IMR-90 (cell line): Measurements from ENCODE around the gene NFAT5.

Experiments used
- BHLHE40 ChIP-seq: fragments of 150-350 bp; IDR thresholded peaks from 2 replicates; pipeline ENCODE4 v1.6.1; 2016; ENCODE audit warnings: mild to moderate bottlenecking, low read depth, low read length
- CEBPB ChIP-seq: IDR thresholded peaks from 2 replicates; pipeline ENCODE4 v1.6.1; 2012; ENCODE audit warnings: low read depth, low read length, improper control_type of control experiment
- FOS ChIP-seq: fragments of 150-350 bp; IDR thresholded peaks from 2 replicates; pipeline ENCODE4 v1.6.1; 2016; ENCODE audit warnings: low read depth, low read length
- MAFK ChIP-seq: IDR thresholded peaks from 2 replicates; pipeline ENCODE4 v1.6.1; 2012; ENCODE audit warnings: low read depth, low read length, improper control_type of control experiment
- MXI1 ChIP-seq: IDR thresholded peaks from 2 replicates; pipeline ENCODE4 v1.6.1; 2012; ENCODE audit warnings: low read depth, mild to moderate bottlenecking, low read length, moderate library complexity, borderline replicate concordance
- POLR2A ChIP-seq: IDR thresholded peaks from 2 replicates; pipeline ENCODE4 v1.6.1; 2012; ENCODE audit warnings: mild to moderate bottlenecking, low read depth, low read length
- RAD21 ChIP-seq: IDR thresholded peaks from 2 replicates; pipeline ENCODE4 v1.6.1; 2012; ENCODE audit warnings: low read length, improper control_type of control experiment
- RCOR1 ChIP-seq: IDR thresholded peaks from 2 replicates; pipeline ENCODE4 v1.6.1; 2012; ENCODE audit warnings: mild to moderate bottlenecking, low read length, improper control_type of control experiment; ENCODE audit not compliant: insufficient replicate concordance
- RFX5 ChIP-seq: IDR thresholded peaks from 2 replicates; pipeline ENCODE4 v1.8.0; 2012; ENCODE audit warnings: low read depth, mild to moderate bottlenecking, low read length, moderate library complexity
- TF ChIP-seq, protein P1 (sequence below): conservative IDR thresholded peaks from 2 replicates; pipeline ENCODE4 v1.5.1; 2012; ENCODE audit warnings: mild to moderate bottlenecking, low read depth, low read length, improper control_type of control experiment
- TF ChIP-seq, protein P2 (sequence below): fragments of 150-350 bp; IDR thresholded peaks from 2 replicates; pipeline ENCODE4 v1.6.1; 2017; ENCODE audit warnings: mild to moderate bottlenecking, antibody characterized with exemption, low read length, low read depth
- TF ChIP-seq, protein P3 (sequence below): fragments of 150-350 bp; IDR thresholded peaks from 2 replicates; pipeline ENCODE4 v1.6.1; 2016; ENCODE audit warnings: low read depth, mild to moderate bottlenecking, low read length, moderate library complexity, borderline replicate concordance

DNA sequence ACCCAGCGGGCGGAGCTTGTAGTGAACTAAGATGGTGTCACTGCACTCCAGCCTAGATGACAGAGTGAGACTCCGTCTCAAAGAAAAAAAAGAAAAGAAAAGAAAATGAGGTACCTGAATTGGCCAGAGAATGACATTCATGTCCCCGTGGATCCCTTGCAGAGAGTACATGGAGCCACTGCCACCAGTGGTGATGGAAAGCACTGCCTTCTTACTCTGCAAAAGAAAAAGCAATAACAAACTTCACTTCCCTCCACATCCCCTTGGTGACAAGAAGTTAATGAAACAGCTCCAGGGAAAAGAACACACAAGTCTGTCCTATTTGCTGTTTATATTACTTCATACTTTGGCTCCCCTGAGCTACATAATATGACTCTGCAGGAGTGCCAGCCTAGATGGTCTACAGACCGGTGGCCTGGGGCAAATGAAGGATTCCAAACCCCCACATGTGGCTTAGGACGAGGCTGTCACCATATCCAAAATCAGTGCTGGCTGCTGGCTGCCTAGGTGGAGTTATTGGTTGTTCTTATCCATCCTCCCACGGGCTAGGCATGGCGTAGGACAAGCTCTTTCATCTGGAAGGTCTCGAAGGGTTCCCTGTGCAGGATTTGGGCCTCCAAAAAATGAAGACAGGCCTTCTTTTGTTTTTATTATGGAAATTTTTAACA lies 147.3 kb downstream of the NFAT5 start:
- TF ChIP-seq BHLHE40: no peak
- TF ChIP-seq, protein P1, sequence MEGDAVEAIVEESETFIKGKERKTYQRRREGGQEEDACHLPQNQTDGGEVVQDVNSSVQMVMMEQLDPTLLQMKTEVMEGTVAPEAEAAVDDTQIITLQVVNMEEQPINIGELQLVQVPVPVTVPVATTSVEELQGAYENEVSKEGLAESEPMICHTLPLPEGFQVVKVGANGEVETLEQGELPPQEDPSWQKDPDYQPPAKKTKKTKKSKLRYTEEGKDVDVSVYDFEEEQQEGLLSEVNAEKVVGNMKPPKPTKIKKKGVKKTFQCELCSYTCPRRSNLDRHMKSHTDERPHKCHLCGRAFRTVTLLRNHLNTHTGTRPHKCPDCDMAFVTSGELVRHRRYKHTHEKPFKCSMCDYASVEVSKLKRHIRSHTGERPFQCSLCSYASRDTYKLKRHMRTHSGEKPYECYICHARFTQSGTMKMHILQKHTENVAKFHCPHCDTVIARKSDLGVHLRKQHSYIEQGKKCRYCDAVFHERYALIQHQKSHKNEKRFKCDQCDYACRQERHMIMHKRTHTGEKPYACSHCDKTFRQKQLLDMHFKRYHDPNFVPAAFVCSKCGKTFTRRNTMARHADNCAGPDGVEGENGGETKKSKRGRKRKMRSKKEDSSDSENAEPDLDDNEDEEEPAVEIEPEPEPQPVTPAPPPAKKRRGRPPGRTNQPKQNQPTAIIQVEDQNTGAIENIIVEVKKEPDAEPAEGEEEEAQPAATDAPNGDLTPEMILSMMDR: no peak
- no peak for TF ChIP-seq POLR2A
- TF ChIP-seq RFX5: no peak
- TF ChIP-seq, protein P2, sequence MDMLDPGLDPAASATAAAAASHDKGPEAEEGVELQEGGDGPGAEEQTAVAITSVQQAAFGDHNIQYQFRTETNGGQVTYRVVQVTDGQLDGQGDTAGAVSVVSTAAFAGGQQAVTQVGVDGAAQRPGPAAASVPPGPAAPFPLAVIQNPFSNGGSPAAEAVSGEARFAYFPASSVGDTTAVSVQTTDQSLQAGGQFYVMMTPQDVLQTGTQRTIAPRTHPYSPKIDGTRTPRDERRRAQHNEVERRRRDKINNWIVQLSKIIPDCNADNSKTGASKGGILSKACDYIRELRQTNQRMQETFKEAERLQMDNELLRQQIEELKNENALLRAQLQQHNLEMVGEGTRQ: no peak
- TF ChIP-seq RAD21: no peak
- TF ChIP-seq MXI1: no peak
- no peak for TF ChIP-seq CEBPB
- no peak for TF ChIP-seq RCOR1
- no peak for TF ChIP-seq MAFK
- TF ChIP-seq FOS: no peak
- TF ChIP-seq, protein P3, sequence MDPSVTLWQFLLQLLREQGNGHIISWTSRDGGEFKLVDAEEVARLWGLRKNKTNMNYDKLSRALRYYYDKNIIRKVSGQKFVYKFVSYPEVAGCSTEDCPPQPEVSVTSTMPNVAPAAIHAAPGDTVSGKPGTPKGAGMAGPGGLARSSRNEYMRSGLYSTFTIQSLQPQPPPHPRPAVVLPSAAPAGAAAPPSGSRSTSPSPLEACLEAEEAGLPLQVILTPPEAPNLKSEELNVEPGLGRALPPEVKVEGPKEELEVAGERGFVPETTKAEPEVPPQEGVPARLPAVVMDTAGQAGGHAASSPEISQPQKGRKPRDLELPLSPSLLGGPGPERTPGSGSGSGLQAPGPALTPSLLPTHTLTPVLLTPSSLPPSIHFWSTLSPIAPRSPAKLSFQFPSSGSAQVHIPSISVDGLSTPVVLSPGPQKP: no peak
